HS-5 (cell line): Measurements from ENCODE around the gene NDUFB7.
A peak's percentile ranks its signal among the peaks of the same experiment; 100 is the strongest.

Source experiments
- DNase-seq: peaks from one replicate; pipeline ENCODE4 v3.0.0-alpha.2; 2012; ENCODE audit warnings: low read depth

The NDUFB7 gene

DNA sequence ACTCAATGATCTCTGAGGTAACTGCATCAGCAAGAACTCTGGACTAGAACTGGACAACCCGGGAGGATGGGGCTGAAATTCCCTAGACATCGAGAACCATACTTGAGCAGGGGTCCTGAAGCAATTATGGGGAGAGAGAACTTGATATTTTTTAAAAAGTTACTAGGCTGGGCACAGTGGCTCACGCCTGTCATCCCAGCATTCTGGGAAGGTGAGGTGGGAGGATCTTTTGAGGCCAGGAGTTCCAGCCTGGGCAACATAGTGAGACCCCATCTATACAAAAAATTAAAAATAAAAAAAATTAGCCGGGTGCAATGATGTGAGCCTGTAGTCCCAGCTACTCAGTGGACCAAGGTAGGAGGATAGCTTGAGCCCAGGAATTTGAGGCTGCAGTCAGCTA, 51.3 kb downstream of the NDUFB7 start:
- DNase-seq, result no peak

GRCh38 chr19:14519860-14520407, 51.9 kb downstream of the NDUFB7 start:
- DNase-seq, result peak; percentile 70

- no peak for DNase-seq
Observed at GRCh38 chr19:14519245-14519859, 52.5 kb downstream of the NDUFB7 start.

- DNase-seq, result no peak
Observed at GRCh38 chr19:14517840-14518505, 53.9 kb downstream of the NDUFB7 start, which contains the start of gene DNAJB1. Gene DNAJB1 (minus strand): TSS chr19:14518397. CDS start chr19:14518349, 48 bp downstream.

DNA sequence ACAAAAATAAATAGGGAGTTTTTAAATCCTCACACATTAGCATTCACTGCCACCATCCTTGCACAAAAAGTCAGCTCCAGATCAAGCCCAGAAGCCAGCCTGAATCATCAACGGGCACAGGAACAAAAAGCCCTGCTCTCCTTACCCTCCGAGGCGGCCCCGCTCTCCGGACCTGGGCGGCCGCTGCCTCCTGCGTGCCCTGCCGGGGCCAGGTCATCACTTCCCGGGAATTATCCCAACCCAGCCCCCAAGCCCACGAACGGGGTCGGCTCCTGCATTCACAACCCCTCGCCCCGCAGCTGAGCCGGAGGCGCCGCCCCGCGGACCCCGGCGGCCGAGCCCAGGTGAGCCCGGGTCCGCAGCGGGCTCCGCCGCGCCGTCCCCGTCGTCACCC, 54.4 kb downstream of the NDUFB7 start:
- no peak for DNase-seq

DNA sequence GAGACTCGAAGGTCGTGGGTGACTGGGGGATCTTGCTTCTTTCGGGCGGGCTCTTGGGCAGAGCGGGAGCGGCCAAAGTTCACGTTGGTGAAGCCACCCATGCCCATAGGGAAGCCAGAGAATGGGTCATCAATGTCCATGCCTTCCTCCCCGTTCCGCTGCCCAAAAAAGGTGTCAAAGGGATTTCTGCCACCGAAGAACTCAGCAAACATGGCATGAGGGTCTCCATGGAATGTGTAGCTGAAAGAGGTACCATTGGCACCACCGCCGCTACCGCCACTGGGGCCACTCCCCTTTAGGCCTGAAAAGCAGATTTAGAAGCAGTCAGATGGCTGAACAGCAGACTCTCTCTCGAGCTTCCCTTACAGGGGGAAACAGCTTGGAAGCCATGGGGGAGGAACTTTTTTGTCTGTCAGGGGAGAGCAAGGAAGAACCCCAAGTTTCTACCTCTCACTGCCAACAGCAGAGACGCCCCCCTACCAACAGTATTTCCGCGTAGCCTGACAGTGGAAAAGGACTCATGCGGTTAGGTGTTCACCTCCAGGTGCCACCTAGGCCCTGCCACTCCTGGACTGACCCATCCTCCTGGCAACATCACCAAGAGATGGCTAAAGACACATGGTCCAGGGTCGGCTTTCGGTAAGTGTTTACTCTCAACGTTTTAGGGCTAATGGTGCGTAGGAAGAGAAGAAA, 55.0 kb downstream of the NDUFB7 start:
- DNase-seq, result no peak
